Stimulated activated CD8-positive, alpha-beta memory T cell treated with anti-CD3 and anti-CD28 coated beads, Interleukin-7, amount 100 ng/mL, for 48 hours (primary cell): ENCODE measurements around the gene BIN1.

Experiments
- DNase-seq, 2 donors: peaks; one replicate each; pipeline ENCODE4 v3.0.0-alpha.2; 2020; ENCODE audit warnings: low read depth in 1 of 2; ENCODE audit errors: extremely low read depth in 1 of 2

Gene BIN1

GRCh38 chr2:127025359-127026166 lies 81.4 kb downstream of the BIN1 start:
- peak; percentile 63 to 64 for DNase-seq

DNA sequence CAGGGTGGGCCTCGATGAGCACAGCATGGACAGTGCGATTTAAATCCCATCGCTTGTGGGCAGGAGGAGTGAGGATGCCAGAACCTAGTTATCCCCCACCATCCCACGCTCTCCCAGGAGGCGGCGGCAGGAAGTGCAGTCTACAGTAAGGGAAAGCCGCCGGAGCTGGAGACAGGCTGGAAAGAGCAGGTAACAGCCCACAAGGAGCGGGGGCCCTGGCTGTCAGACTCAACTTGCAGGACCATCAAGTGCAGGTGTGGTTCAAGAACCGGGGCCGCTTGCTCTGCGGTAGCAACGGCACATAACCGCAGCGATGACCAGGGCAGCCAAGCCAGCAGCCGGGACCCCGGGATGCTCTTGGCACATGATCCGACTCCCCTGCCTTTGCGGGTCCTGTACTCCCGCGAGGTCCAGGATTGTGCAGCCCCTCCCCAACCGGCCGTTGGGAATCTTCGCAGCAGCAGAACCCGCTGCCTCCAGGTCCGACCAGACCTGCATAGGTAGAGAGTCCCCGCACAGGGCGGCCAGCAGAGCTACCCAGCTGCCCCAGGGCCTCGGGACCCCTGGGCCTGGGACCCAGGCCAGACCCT lies 82.1 kb downstream of the BIN1 start:
- no peak for DNase-seq

DNA sequence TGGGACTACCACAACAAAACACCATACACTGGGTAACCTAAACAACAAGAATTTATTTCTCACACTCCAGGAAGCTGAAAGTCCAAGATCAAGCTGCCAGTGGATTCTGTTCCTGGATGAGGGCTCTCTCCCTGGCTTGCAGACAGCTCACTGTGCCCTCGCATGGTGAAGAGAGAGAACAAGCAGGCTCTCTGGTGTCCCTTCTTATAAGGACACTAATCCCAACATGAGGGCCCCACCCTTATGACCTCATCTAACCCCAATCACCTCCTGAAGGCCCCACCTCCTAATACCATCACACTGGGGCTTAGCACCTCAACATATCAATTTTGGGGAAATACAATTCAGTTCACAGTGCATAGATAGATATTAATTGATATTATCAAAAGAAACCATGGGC lies 83.5 kb downstream of the BIN1 start:
- no peak for DNase-seq

- no peak for DNase-seq
Measured at GRCh38 chr2:127022817-127023216, 84.1 kb downstream of the BIN1 start.

GRCh38 chr2:127020536-127020935 lies 86.4 kb downstream of the BIN1 start:
- no peak for DNase-seq

DNA sequence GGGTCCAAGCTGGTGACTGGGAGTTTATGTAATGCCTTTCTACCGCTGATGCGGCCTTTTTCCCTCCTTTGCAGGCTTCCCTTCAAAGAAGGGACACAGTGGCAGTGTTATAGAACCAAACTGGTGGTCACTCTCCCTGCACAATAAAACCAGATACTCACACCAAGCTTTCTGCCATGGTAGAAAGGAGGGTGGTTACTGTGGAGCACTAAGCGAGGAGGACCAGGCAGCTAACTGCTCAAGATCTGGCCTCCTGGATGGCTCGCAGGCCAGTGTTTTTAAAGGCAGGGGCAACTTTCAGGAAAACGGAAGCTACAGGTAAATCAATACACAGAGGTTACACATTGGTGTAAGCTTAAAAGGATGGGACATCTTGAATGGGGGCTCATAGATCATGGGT lies 89.4 kb downstream of the BIN1 start:
- no peak for DNase-seq

- no peak for DNase-seq
Measured at GRCh38 chr2:127016329-127016728, 90.6 kb downstream of the BIN1 start.

- DNase-seq, result no peak
Measured at GRCh38 chr2:127015106-127015910, 91.6 kb downstream of the BIN1 start.

DNA sequence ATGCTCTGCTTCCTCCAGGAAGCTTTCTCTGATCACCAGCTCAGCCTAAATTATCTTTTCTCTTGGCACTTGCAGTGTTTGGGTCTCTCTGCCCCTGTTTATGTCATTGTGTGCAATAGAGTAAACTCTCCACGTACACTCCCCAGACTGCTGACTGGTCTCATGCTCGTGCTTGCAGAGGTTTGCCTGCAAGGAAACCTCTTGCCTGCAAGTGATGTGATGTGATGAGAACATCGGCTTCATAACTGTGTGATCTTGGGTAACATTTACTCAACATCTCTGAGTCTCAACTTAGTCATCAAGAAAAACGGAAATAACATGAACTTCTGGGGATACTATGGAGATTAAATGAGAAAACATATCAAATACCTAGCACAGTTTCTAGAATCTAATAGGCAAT lies 92.3 kb downstream of the BIN1 start:
- DNase-seq, result no peak

GRCh38 chr2:127014224-127014623 lies 92.7 kb downstream of the BIN1 start:
- no peak for DNase-seq

DNA sequence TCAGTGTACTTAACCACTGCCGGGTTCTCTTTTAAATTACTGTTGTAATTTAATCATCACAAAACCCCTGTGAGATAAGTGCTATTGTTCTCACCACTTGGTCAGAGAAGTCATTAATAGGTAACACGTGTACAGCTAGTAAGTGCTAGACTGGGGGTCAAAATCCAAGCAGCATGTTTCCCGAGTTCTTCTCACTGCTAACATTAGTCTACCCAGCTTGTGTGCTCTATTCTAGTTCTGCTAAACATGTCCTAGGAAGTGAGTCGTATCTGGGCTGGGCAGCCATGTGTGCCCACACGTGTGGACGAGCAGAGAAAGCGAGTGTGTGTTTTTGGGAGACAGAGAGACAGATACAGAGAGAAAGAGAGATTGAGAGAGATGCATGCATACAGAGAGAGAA lies 94.1 kb downstream of the BIN1 start:
- DNase-seq, result no peak

GRCh38 chr2:127012215-127012614 lies 94.7 kb downstream of the BIN1 start:
- DNase-seq, result no peak

DNA sequence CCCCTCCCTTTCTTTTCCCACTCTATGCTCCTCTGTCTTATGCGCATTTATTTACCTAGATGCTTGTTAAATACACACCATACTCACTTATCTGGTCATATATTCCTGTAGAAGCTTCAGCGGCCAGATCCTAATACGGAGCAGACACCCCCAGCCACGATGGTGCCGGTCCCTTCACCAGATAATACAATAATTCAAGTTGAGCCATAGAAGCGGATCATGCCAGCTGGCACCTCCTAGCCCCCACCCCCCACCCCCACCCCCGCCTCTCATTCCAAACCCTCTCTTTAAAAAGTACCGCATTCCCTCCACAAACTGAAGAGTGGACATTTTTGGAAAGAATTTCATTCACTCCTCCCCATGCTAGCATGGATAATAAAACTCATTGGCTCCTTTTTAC lies 95.2 kb downstream of the BIN1 start:
- DNase-seq, result no peak

GRCh38 chr2:127011231-127011661 lies 95.7 kb downstream of the BIN1 start:
- no peak for DNase-seq

- no peak for DNase-seq
Measured at GRCh38 chr2:127008265-127009015, 98.5 kb downstream of the BIN1 start.

- DNase-seq, result no peak
Measured at GRCh38 chr2:127007652-127008051, 99.3 kb downstream of the BIN1 start.

DNA sequence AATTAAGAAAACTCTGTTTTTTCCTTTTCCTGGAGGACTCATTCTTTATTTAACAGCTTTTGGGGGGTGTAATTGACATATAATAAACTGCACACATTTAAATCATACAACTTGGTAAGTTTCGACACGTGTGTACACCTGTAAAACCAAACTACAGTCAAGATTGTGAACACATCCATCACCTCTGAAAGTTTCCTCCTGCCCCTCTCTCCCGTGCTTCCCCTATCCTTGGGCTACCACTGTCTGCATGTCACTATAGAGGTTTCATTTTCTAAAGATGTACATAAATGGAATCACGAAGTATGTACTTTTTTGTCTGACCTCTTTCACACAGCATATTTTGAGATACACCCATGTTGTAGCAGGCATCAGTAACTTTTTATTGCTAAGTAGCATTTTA lies 100.0 kb downstream of the BIN1 start:
- no peak for DNase-seq

GRCh38 chr2:127004893-127005600 lies 101.9 kb downstream of the BIN1 start:
- DNase-seq, result no peak

DNA sequence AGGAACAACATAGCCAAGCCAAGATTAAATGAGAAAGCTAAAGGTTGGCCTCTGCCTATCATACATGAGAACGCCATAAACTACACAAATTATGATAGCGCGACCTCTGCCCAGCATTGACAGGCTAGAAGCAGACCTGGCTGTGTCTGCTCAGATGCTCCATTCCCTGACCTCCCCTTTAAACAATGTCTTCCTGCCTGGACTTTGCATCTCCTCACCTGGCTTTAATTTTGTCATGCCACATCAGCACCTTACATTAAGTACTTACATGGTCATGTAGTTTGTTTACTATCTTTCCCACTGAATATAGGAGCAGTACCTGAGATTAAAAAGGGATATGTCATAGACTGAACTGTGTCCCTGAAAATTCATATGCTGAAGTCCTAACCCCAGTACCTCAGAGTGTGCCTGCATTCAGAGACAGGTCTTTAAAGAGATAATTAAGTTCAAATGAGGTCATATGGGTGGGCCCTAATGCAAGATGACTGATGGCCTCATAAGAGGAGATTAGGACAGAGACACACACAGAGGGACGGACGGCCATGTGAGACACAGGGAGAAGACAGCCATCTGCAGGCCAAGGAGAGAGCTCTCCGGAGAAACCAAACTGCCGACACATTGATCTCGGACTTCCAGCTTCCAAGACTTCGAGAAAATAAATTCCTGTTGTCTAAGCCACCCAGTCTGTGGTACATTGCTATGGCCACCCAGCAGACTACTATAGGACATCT lies 103.7 kb downstream of the BIN1 start:
- DNase-seq, result no peak

GRCh38 chr2:127001751-127002150 lies 105.2 kb downstream of the BIN1 start:
- DNase-seq, result no peak
